SK-N-SH treated with all-trans-retinoic acid at 6 μM for 48 hours (cell line): Measurements from ENCODE around the gene OMD.
A peak's percentile ranks its signal among the peaks of the same experiment; 100 is the strongest.

Experiments
- ATAC-seq: fragments of 200-7000 bp; cut with Tn5 transposase; 3 replicates; pipeline ENCODE4 v1.9.1; 2020; ENCODE audit warnings: mild to moderate bottlenecking, moderate library complexity
- ARNTL ChIP-seq: fragments of 450-650 bp; formaldehyde crosslinking; IDR thresholded peaks from 2 replicates; pipeline ENCODE4 v1.5.0; 2020; ENCODE audit warnings: low read depth, mild to moderate bottlenecking, moderate library complexity, borderline replicate concordance
- BACH2 ChIP-seq: fragments of 250-450 bp; sonication (Bioruptor Pico); IDR thresholded peaks from 2 replicates; pipeline ENCODE4 v1.9.0; 2021; ENCODE audit warnings: mild to moderate bottlenecking, borderline replicate concordance
- CREB5 ChIP-seq: fragments of 250-450 bp; sonication (Bioruptor Pico); IDR thresholded peaks from 2 replicates; pipeline ENCODE4 v1.5.1; 2020; ENCODE audit warnings: low read depth, mild to moderate bottlenecking, moderate library complexity
- CSRNP3 ChIP-seq: fragments of 250-450 bp; sonication (Bioruptor Pico); IDR thresholded peaks from 2 replicates; pipeline ENCODE4 v1.5.1; 2021; ENCODE audit warnings: mild to moderate bottlenecking, moderate library complexity
- ESRRG ChIP-seq: fragments of 250-450 bp; sonication (Bioruptor Pico); IDR thresholded peaks from 2 replicates; pipeline ENCODE4 v1.6.1; 2021; ENCODE audit warnings: mild to moderate bottlenecking
- GLIS3 ChIP-seq: fragments of 250-450 bp; sonication (Bioruptor Pico); IDR thresholded peaks from 2 replicates; pipeline ENCODE4 v1.5.0; 2020; ENCODE audit warnings: mild to moderate bottlenecking, moderate library complexity
- ISL1 ChIP-seq: fragments of 250-450 bp; sonication (Bioruptor Pico); IDR thresholded peaks from 2 replicates; pipeline ENCODE4 v2.1.2; 2022; ENCODE audit warnings: mild to moderate bottlenecking, moderate library complexity
- OSR1 ChIP-seq: fragments of 250-450 bp; sonication (Bioruptor Pico); IDR thresholded peaks from 2 replicates; pipeline ENCODE4 v1.8.0; 2022; ENCODE audit warnings: moderate library complexity, mild to moderate bottlenecking, inconsistent platforms
- PATZ1 ChIP-seq: fragments of 250-450 bp; sonication (Bioruptor Pico); IDR thresholded peaks from 2 replicates; pipeline ENCODE4 v1.8.0; 2020; ENCODE audit warnings: mild to moderate bottlenecking, moderate library complexity, borderline replicate concordance
- POU6F1 ChIP-seq: fragments of 250-450 bp; sonication (Bioruptor Pico); IDR thresholded peaks from 2 replicates; pipeline ENCODE4 v1.8.0; 2021; ENCODE audit warnings: low read depth, mild to moderate bottlenecking, moderate library complexity, borderline replicate concordance
- PPARA ChIP-seq: fragments of 250-450 bp; sonication (Bioruptor Pico); IDR thresholded peaks from 2 replicates; pipeline ENCODE4 v1.5.0; 2020; ENCODE audit warnings: mild to moderate bottlenecking, borderline replicate concordance
- SNAI2 ChIP-seq: fragments of 250-450 bp; sonication (Bioruptor Pico); IDR thresholded peaks from 2 replicates; pipeline ENCODE4 v1.5.0; 2020; ENCODE audit warnings: mild to moderate bottlenecking, moderate library complexity
- TCF4 ChIP-seq: fragments of 250-450 bp; sonication (Bioruptor Pico); IDR thresholded peaks from 2 replicates; pipeline ENCODE4 v1.8.0; 2021; ENCODE audit warnings: mild to moderate bottlenecking, moderate library complexity, borderline replicate concordance
- TOX ChIP-seq: fragments of 250-450 bp; sonication (Bioruptor Pico); IDR thresholded peaks from 2 replicates; pipeline ENCODE4 v1.8.0; 2021; ENCODE audit warnings: mild to moderate bottlenecking, moderate library complexity, borderline replicate concordance
- ZC3H10 ChIP-seq: fragments of 250-450 bp; sonication (Bioruptor Pico); IDR thresholded peaks from 2 replicates; pipeline ENCODE4 v1.5.1; 2021; ENCODE audit warnings: mild to moderate bottlenecking, moderate library complexity
- ZFP30 ChIP-seq: fragments of 450-650 bp; formaldehyde crosslinking; IDR thresholded peaks from 2 replicates; pipeline ENCODE4 v1.5.0; 2022; ENCODE audit warnings: mild to moderate bottlenecking, moderate library complexity
- ZNF565 ChIP-seq: fragments of 450-650 bp; formaldehyde crosslinking; conservative IDR thresholded peaks from 2 replicates; pipeline ENCODE4 v1.5.0; 2020; ENCODE audit warnings: low read depth, mild to moderate bottlenecking, moderate library complexity
- ZNF8 ChIP-seq: fragments of 450-650 bp; formaldehyde crosslinking; IDR thresholded peaks from 2 replicates; pipeline ENCODE4 v1.5.0; 2020; ENCODE audit warnings: mild to moderate bottlenecking, moderate library complexity
- TF ChIP-seq, protein P1 (sequence below): fragments of 250-450 bp; sonication (Bioruptor Pico); IDR thresholded peaks from 2 replicates; pipeline ENCODE4 v1.5.0; 2020; ENCODE audit warnings: mild to moderate bottlenecking, moderate library complexity

OMD gene

GRCh38 chr9:92380603-92381002, 43.7 kb downstream of the OMD start:
- TF ChIP-seq BACH2 (CRISPR knock-in tag) (no peak), ARNTL (no peak), TCF4 (CRISPR knock-in tag) (no peak), ZNF565 (no peak), OSR1 (CRISPR knock-in tag) (no peak), TOX (CRISPR knock-in tag) (no peak), SNAI2 (no peak), CREB5 (no peak)
- ATAC-seq: no peak

DNA sequence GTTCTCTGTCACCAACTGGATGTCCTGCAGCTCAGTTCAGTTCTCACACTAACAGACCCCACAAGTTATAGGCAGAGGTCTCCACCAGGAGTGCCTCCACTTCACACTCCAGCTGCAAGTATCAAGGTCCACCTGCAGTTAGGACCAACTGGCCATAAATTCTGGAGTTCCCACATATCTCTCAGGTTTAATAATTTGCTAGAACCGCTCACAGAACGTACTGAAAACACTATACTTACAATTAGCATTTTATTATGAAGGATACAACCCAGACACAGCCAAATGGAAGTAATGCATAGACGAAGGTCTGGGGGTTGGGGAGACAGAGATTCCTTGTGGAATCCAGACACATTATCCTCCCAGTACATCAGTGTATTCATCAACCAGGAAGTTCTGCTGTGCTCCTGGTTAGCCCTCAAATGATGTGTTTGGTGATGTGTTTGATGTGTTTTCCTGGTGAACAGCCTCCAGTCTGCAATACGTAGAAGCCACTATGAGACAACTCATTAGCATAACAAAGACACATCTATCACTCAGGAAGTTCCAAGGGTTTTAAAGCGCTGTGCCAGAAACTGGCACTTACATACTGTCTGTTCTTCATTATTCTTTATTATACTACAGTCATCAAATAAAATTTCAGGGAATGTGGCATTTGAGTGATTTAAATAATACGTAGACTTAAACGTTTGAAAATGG, 45.3 kb downstream of the OMD start:
- ATAC-seq: peak; percentile 90
- no peak for TF ChIP-seq BACH2 (CRISPR knock-in tag)
- no peak for TF ChIP-seq PATZ1

DNA sequence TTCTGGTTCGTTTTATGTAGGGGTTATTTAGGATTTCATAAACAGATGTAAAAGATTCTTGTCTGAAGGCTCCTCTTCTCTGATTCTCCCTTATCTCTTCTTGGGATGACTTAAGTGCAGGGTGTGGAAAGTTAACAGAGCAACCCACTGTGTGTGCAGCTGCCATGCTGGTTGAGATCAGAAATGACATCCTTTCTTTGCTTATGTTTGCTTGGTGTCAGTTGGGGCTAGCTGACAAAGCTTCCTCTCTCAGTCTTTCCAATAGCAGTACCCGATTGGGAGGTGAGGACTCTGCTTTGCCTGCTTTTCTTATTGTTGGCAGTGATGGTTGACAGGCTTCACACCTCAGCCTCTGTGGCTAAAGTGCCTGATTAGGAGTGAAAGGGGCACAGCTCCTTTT, 46.4 kb downstream of the OMD start:
- ATAC-seq: no peak
- TF ChIP-seq POU6F1 (CRISPR knock-in tag): no peak
- TF ChIP-seq ESRRG (CRISPR knock-in tag): no peak
- TF ChIP-seq GLIS3 (CRISPR knock-in tag): no peak
- no peak for TF ChIP-seq ZNF8
- no peak for TF ChIP-seq ZC3H10 (CRISPR knock-in tag)
- TF ChIP-seq TOX (CRISPR knock-in tag): no peak
- TF ChIP-seq ZFP30 (CRISPR knock-in tag): no peak
- no peak for TF ChIP-seq BACH2 (CRISPR knock-in tag)
- no peak for TF ChIP-seq PATZ1
- TF ChIP-seq OSR1 (CRISPR knock-in tag): no peak
- TF ChIP-seq, all 23 proteins: peak for 0

GRCh38 chr9:92373167-92373566, 51.1 kb downstream of the OMD start:
- TF ChIP-seq OSR1 (CRISPR knock-in tag): no peak
- TF ChIP-seq CREB5: no peak
- no peak for TF ChIP-seq ZFP30 (CRISPR knock-in tag)
- no peak for TF ChIP-seq PPARA (CRISPR knock-in tag)
- TF ChIP-seq BACH2 (CRISPR knock-in tag): no peak
- TF ChIP-seq GLIS3 (CRISPR knock-in tag): no peak
- TF ChIP-seq ISL1 (CRISPR knock-in tag): no peak
- TF ChIP-seq, protein P1, sequence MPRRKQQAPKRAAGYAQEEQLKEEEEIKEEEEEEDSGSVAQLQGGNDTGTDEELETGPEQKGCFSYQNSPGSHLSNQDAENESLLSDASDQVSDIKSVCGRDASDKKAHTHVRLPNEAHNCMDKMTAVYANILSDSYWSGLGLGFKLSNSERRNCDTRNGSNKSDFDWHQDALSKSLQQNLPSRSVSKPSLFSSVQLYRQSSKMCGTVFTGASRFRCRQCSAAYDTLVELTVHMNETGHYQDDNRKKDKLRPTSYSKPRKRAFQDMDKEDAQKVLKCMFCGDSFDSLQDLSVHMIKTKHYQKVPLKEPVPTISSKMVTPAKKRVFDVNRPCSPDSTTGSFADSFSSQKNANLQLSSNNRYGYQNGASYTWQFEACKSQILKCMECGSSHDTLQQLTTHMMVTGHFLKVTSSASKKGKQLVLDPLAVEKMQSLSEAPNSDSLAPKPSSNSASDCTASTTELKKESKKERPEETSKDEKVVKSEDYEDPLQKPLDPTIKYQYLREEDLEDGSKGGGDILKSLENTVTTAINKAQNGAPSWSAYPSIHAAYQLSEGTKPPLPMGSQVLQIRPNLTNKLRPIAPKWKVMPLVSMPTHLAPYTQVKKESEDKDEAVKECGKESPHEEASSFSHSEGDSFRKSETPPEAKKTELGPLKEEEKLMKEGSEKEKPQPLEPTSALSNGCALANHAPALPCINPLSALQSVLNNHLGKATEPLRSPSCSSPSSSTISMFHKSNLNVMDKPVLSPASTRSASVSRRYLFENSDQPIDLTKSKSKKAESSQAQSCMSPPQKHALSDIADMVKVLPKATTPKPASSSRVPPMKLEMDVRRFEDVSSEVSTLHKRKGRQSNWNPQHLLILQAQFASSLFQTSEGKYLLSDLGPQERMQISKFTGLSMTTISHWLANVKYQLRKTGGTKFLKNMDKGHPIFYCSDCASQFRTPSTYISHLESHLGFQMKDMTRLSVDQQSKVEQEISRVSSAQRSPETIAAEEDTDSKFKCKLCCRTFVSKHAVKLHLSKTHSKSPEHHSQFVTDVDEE (CRISPR knock-in tag): no peak
- no peak for TF ChIP-seq CSRNP3
- ATAC-seq: no peak
